ENCODE data around the gene ACACA. TPM values are rescaled to one million over a fixed set of nuclear protein-coding genes. Genes with fewer than 3 reads are reported as not detected.

ACACA gene
- total and polyA plus RNA-seq, 9 of the 15 experiments (the other 6 are each of a cell fraction or from before 2014, with no cell fraction given): 35.9 to 135 (median 88.4) TPM

DNA sequence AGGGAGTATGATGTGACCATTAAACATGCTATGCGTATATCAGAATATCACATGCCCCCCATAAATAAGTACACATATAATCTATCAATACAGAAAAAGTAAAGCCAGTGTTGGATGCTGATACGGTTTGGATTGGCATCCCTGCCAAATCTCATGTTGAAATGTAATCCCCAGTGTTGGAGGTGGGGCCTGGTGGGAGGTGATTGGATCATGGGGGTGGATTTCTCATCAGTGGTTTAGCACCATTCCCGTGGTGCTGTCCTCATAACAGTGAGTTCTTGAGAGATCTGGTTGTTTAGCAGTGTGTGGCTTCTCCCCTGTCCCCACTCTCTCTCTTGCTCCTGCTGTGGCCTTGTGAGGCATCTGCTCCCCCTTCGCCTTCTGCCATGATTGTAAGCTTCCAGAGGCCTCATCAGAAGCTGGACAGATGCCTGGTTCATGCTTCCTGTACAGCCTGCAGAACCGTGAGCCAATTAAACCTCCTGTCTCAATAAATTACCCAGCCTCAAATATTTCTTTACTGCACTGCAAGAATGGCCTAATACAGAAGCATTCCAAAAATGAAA lies 369.0 kb downstream of the ACACA start:
- in situ Hi-C loops (cut with MboI) (no loop called here), intact Hi-C loops (cut with micrococcal nuclease) (no loop called here)
- CTCF ChIA-PET (ENCODE audit: low intra/inter-chr PET ratio): no interaction called here
- Histone ChIP-seq H3K9ac (ENCODE audit: insufficient read depth in 1 of 2, low read depth in 2 of 2, low read length in 2 of 2) (no peak overlapping the region), H3K4me2 (ENCODE audit: insufficient read depth, low read length) (no peak overlapping the region), H3K27me3 (ENCODE audit: control insufficient read depth in 2 of 2, insufficient read depth in 2 of 2, low read length in 2 of 2) (no peaks in the 10 kb centered on the region), H3K36me3 (ENCODE audit: control insufficient read depth, insufficient read depth, low read length) (peaks cover 27% of the 10 kb centered on the region), H3K4me3 (no peak overlapping the region), H3K9me3 (replicated peaks; ENCODE audit: control insufficient read depth, insufficient read depth, low read depth, low read length) (no peaks in the 10 kb centered on the region), H4K20me1 (replicated peaks; ENCODE audit: control insufficient read depth, insufficient read depth, low read length) (no peaks in the 10 kb centered on the region), H3K79me2 (ENCODE audit: control insufficient read depth, insufficient read depth, low read length) (no peaks in the 10 kb centered on the region), H2AFZ (ENCODE audit: low read depth, low read length) (no peak overlapping the region), H3K27ac (ENCODE audit: extremely low read depth, low read depth, low read length) (no peak overlapping the region), H3K4me1 (replicated peaks in 1 of 2; ENCODE audit: control insufficient read depth in 2 of 2, insufficient read depth in 2 of 2, low read length in 2 of 2) (no peaks in the 10 kb centered on the region), H3K9me1 (ENCODE audit: control insufficient read depth, insufficient read depth, low read length) (no peaks in the 10 kb centered on the region)
- FAIRE-seq (no peak), DNase-seq (ENCODE audit: extremely low read depth in 1 of 4, low spot score in 3 of 4) (no peak), ATAC-seq (no peak)
- POLR2A ChIA-PET: interaction anchor here (1.4 to 1.8 kb wide), 2 partner anchors 10 to 11 kb away, joined by 3 read pairs; no protein-coding TSS in a partner anchor
- 69% methylated on average over 5 of the region's 5 CpGs for WGBS (ENCODE audit: insufficient coverage, low coverage, missing lambda C conversion rate)
- no TSS peak for BruUV-seq (replicated peaks)
- TF ChIP-seq SRSF3 (IDR thresholded peaks at IDR 0.05; ENCODE audit: insufficient read depth, low read length) (no peak), ZNF224 (CRISPR knock-in tag; IDR thresholded peaks at IDR 0.05) (no peak), SMAD3 (CRISPR knock-in tag; conservative IDR thresholded peaks at IDR 0.05) (no peak), ZZZ3 (IDR thresholded peaks at IDR 0.05) (no peak), MEF2D (tag; conservative IDR thresholded peaks at IDR 0.05; ENCODE audit: low read depth) (no peak), NFIC (IDR thresholded peaks at IDR 0.05) (no peak), CBX2 (IDR thresholded peaks at IDR 0.05; ENCODE audit: insufficient read depth, low read length, poor library complexity, severe bottlenecking) (no peak)
- TF ChIP-seq, protein P1, sequence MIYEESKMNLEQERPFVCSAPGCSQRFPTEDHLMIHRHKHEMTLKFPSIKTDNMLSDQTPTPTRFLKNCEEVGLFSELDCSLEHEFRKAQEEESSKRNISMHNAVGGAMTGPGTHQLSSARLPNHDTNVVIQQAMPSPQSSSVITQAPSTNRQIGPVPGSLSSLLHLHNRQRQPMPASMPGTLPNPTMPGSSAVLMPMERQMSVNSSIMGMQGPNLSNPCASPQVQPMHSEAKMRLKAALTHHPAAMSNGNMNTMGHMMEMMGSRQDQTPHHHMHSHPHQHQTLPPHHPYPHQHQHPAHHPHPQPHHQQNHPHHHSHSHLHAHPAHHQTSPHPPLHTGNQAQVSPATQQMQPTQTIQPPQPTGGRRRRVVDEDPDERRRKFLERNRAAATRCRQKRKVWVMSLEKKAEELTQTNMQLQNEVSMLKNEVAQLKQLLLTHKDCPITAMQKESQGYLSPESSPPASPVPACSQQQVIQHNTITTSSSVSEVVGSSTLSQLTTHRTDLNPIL (CRISPR knock-in tag; IDR thresholded peaks at IDR 0.05): no peak
- TF ChIP-seq, protein P2, sequence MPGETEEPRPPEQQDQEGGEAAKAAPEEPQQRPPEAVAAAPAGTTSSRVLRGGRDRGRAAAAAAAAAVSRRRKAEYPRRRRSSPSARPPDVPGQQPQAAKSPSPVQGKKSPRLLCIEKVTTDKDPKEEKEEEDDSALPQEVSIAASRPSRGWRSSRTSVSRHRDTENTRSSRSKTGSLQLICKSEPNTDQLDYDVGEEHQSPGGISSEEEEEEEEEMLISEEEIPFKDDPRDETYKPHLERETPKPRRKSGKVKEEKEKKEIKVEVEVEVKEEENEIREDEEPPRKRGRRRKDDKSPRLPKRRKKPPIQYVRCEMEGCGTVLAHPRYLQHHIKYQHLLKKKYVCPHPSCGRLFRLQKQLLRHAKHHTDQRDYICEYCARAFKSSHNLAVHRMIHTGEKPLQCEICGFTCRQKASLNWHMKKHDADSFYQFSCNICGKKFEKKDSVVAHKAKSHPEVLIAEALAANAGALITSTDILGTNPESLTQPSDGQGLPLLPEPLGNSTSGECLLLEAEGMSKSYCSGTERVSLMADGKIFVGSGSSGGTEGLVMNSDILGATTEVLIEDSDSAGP (CRISPR knock-in tag; IDR thresholded peaks at IDR 0.05): no peak
- TF ChIP-seq, protein P3, sequence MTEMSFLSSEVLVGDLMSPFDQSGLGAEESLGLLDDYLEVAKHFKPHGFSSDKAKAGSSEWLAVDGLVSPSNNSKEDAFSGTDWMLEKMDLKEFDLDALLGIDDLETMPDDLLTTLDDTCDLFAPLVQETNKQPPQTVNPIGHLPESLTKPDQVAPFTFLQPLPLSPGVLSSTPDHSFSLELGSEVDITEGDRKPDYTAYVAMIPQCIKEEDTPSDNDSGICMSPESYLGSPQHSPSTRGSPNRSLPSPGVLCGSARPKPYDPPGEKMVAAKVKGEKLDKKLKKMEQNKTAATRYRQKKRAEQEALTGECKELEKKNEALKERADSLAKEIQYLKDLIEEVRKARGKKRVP (CRISPR knock-in tag; IDR thresholded peaks at IDR 0.05): no peak
- TF ChIP-seq, protein P4, sequence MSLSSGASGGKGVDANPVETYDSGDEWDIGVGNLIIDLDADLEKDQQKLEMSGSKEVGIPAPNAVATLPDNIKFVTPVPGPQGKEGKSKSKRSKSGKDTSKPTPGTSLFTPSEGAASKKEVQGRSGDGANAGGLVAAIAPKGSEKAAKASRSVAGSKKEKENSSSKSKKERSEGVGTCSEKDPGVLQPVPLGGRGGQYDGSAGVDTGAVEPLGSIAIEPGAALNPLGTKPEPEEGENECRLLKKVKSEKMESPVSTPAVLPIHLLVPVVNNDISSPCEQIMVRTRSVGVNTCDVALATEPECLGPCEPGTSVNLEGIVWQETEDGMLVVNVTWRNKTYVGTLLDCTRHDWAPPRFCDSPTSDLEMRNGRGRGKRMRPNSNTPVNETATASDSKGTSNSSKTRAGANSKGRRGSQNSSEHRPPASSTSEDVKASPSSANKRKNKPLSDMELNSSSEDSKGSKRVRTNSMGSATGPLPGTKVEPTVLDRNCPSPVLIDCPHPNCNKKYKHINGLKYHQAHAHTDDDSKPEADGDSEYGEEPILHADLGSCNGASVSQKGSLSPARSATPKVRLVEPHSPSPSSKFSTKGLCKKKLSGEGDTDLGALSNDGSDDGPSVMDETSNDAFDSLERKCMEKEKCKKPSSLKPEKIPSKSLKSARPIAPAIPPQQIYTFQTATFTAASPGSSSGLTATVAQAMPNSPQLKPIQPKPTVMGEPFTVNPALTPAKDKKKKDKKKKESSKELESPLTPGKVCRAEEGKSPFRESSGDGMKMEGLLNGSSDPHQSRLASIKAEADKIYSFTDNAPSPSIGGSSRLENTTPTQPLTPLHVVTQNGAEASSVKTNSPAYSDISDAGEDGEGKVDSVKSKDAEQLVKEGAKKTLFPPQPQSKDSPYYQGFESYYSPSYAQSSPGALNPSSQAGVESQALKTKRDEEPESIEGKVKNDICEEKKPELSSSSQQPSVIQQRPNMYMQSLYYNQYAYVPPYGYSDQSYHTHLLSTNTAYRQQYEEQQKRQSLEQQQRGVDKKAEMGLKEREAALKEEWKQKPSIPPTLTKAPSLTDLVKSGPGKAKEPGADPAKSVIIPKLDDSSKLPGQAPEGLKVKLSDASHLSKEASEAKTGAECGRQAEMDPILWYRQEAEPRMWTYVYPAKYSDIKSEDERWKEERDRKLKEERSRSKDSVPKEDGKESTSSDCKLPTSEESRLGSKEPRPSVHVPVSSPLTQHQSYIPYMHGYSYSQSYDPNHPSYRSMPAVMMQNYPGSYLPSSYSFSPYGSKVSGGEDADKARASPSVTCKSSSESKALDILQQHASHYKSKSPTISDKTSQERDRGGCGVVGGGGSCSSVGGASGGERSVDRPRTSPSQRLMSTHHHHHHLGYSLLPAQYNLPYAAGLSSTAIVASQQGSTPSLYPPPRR (CRISPR knock-in tag; IDR thresholded peaks at IDR 0.05; ENCODE audit: borderline replicate concordance): no peak

Data from K562 (cell line).